Measurements from ENCODE around the gene GPR78.

Gene GPR78

GRCh38 chr4:8601086-8601485 is 20.9 kb downstream of the GPR78 start:
- DNase-seq = no peak

GRCh38 chr4:8601556-8601955 is 21.4 kb downstream of the GPR78 start:
- DNase-seq = no peak

GRCh38 chr4:8602686-8603430 is 22.7 kb downstream of the GPR78 start:
- no peak for DNase-seq

- DNase-seq = no peak
Measured at GRCh38 chr4:8603931-8604330, 23.7 kb downstream of the GPR78 start.

- DNase-seq = no peak
Measured at GRCh38 chr4:8605289-8605688, 25.1 kb downstream of the GPR78 start.

GRCh38 chr4:8606476-8606875 is 26.3 kb downstream of the GPR78 start:
- DNase-seq = no peak

GRCh38 chr4:8606966-8607365 is 26.8 kb downstream of the GPR78 start:
- no peak for DNase-seq

GRCh38 chr4:8607603-8608481 is 27.6 kb downstream of the GPR78 start:
- peak; percentile 51 for DNase-seq

GRCh38 chr4:8608714-8609391 is 28.7 kb downstream of the GPR78 start:
- DNase-seq = no peak

GRCh38 chr4:8609406-8609805 is 29.2 kb downstream of the GPR78 start:
- DNase-seq = no peak

- no peak for DNase-seq
Measured at GRCh38 chr4:8609824-8610350, 29.7 kb downstream of the GPR78 start.

GRCh38 chr4:8610858-8611616 is 30.8 kb downstream of the GPR78 start:
- no peak for DNase-seq

GRCh38 chr4:8612646-8613045 is 32.5 kb downstream of the GPR78 start:
- no peak for DNase-seq

GRCh38 chr4:8613421-8614364 is 33.5 kb downstream of the GPR78 start:
- DNase-seq = no peak

- no peak for DNase-seq
Measured at GRCh38 chr4:8614365-8615193, 34.4 kb downstream of the GPR78 start.

GRCh38 chr4:8615366-8615765 is 35.2 kb downstream of the GPR78 start:
- no peak for DNase-seq

GRCh38 chr4:8615921-8616787 is 36.0 kb downstream of the GPR78 start:
- DNase-seq = no peak

- no peak for DNase-seq
Measured at GRCh38 chr4:8616831-8617230, 36.6 kb downstream of the GPR78 start.

GRCh38 chr4:8617486-8618040 is 37.4 kb downstream of the GPR78 start:
- DNase-seq = no peak
